Adrenal gland (tissue), 12 donors: Measurements from ENCODE around the gene MBD3. TPM values are rescaled to one million over a fixed set of nuclear protein-coding genes. Genes with fewer than 3 reads are reported as not detected.
A peak's percentile ranks its signal among the peaks of the same experiment; 100 is the strongest.

Source experiments
- DNase-seq, 7 donors: peaks; one replicate each; pipeline ENCODE4 v3.0.0-alpha.2; 2019 to 2020
- H3K27ac ChIP-seq, 5 donors: fragments of 200-600 bp; sonication (generic) in 4 of 5; 1 replicate in 3 of 5; 2 replicates in 2 of 5; pipeline versions ENCODE4 v1.5.1 to v1.8.0; 2016 to 2020; ENCODE audit warnings: mild to moderate bottlenecking in 1 of 5
- H3K27me3 ChIP-seq: fragments of 200-600 bp; 2 replicates; pipeline ENCODE4 v1.8.0; 2021
- H3K36me3 ChIP-seq, 2 donors: fragments of 200-600 bp; replicated peaks in 1 of 2; 1 replicate in 1 of 2; 2 replicates in 1 of 2; pipeline versions ENCODE4 v1.5.1 to v1.8.0; 2018 to 2022
- H3K4me1 ChIP-seq, 2 donors: fragments of 200-600 bp; replicated peaks in 1 of 2; 1 replicate in 1 of 2; 2 replicates in 1 of 2; pipeline versions ENCODE4 v1.5.1 to v1.8.0; 2018 to 2021
- H3K4me3 ChIP-seq, 4 donors: fragments of 200-600 bp; sonication (generic) in 3 of 4; one replicate each; pipeline ENCODE4 v1.5.1; 2016 to 2018
- H3K9me3 ChIP-seq, 3 donors: fragments of 200-600 bp; sonication (generic) in 1 of 3; replicated peaks in 1 of 3; 1 replicate in 2 of 3; 2 replicates in 1 of 3; pipeline versions ENCODE4 v1.5.1 to v1.8.0; 2016 to 2021
- POLR2A ChIP-seq, 2 donors: fragments of 450-650 bp; IDR thresholded peaks; one replicate each; pipeline ENCODE4 v1.6.1; 2017; ENCODE audit warnings: antibody characterized with exemption in 2 of 2, mild to moderate bottlenecking in 2 of 2, moderate library complexity in 1 of 2
- WGBS, 4 donors: extraction: QIAGEN DNeasy Blood & Tissue Kit in 2 of 4; methylation state at CpG; one replicate each; pipeline versions ENCODE4 v1.1.5 to v1.1.7; 2013 to 2017; 5-methylcytosine and 5-hydroxymethylcytosine counted together
- intact Hi-C, 2 donors: fragments of 100-400 bp; cut with DNase I; formaldehyde crosslinking; loops; one replicate each; pipeline versions ENCODE4 v1.14.1 to v1.15.0; 2022 to 2023
- polyA plus RNA-seq, 3 donors: library from polyadenylated mRNA; stranded (reverse); fragments of 200-250 nt in 2 of 3; fragments of 350-450 nt in 1 of 3; fragmentation: Illumina TruSeq in 1 of 3; extraction: RNeasy Lipid Tissue Mini Kit (QIAGEN cat#74804) in 1 of 3; gene quantifications; one replicate each; pipeline ENCODE4 v1.2.3, GENCODE V29; 2013 to 2014
- total RNA-seq, 9 donors: library from RNA; depleted of rRNA in 4 of 9; stranded (reverse); fragments of >200 nt in 4 of 9; fragments of 120-200 nt in 1 of 9; fragmentation: NEBNext Ultra II Directional in 1 of 9; extraction: Animal tissue kit (Norgen Biotek cat#: 25700) in 1 of 9; gene quantifications; one replicate each; pipeline versions ENCODE4 v1.1.0 to v1.2.4, GENCODE V29; 2013 to 2023
- TF ChIP-seq, protein P1 (sequence below), 6 experiments: fragments of 450-650 bp in 4 of 6; fragments of 200-600 bp in 2 of 6; sonication (generic) in 1 of 6; IDR thresholded peaks; 1 replicate in 5 of 6; 2 replicates in 1 of 6; pipeline versions ENCODE4 v1.5.1 to v1.8.0; 2016 to 2021; ENCODE audit warnings: antibody characterized with exemption in 6 of 6, mild to moderate bottlenecking in 2 of 6, moderate library complexity in 1 of 6
- donor health status: healthy with polysubstance abuse.
- donor health status: Bipolar disorder and iron deficiency.
- donor health status: DM: yes; HTN: yes; CAD: no.
- donor health status: DM: no; HTN: no; CAD: no.
- donor health status: DM: no; HTN: no; CAD: no.
- donor health status: DM: yes; HTN: yes; CAD: no.

The MBD3 gene
- total and polyA plus RNA-seq, 12 donors = 3.5 to 221 (median 94.0) TPM

- peaks cover 0 to 4% of the 10 kb centered on the region in 2 donors for H3K36me3 ChIP-seq
- intact Hi-C loops = no loop called here
Measured at GRCh38 chr19:1627194-1627593, 34.5 kb upstream of the MBD3 start.

DNA sequence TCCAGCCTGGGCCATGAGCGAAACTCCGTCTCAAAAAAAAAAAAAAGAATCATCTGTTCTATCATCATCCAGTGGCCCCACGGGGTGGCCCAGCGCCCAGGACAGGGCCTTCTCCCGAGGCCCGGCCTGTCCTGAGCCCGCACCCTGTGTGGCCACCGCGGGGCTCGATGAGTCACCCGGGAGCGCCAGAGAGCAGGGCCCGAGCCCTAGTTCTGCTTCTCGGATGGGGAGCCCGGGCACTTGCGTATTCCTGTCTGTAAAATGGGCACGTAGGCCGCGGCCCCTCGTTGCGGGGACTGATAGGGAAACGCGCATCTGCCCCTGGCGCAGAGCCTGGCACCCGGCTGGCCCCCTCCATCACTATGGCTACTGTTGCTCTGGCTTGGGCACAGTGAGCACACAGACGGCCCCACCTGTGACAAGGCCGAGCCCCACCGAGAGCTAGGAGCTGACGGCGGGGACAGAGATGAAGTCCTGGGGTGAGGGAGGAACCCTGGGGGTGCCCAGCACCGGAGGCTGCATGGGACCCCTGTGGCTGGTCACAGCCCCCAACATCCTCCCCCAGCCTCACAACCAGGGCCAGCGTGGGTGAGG, 33.8 kb upstream of the MBD3 start:
- Histone ChIP-seq H3K4me1 (no peaks in the 10 kb centered on the region), H3K36me3 (peaks cover 0 to under 1% of the 10 kb centered on the region in 2 donors), H3K4me3 (no peak overlapping the region), H3K9me3 (no peaks in the 10 kb centered on the region), H3K27me3 (no peaks in the 10 kb centered on the region), H3K27ac (no peak overlapping the region)
- no peak for DNase-seq
- TF ChIP-seq, protein P1, sequence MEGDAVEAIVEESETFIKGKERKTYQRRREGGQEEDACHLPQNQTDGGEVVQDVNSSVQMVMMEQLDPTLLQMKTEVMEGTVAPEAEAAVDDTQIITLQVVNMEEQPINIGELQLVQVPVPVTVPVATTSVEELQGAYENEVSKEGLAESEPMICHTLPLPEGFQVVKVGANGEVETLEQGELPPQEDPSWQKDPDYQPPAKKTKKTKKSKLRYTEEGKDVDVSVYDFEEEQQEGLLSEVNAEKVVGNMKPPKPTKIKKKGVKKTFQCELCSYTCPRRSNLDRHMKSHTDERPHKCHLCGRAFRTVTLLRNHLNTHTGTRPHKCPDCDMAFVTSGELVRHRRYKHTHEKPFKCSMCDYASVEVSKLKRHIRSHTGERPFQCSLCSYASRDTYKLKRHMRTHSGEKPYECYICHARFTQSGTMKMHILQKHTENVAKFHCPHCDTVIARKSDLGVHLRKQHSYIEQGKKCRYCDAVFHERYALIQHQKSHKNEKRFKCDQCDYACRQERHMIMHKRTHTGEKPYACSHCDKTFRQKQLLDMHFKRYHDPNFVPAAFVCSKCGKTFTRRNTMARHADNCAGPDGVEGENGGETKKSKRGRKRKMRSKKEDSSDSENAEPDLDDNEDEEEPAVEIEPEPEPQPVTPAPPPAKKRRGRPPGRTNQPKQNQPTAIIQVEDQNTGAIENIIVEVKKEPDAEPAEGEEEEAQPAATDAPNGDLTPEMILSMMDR (IDR thresholded peaks at IDR 0.05) = no peak
- TF ChIP-seq POLR2A (IDR thresholded peaks at IDR 0.05) = no peak
- intact Hi-C loops = no loop called here
- WGBS, 4 donors = 88 to 95% (median 92%) methylated on average over 25 to 32 of the region's 32 CpGs

More at GRCh38 chr19:1627194-1627593, 34.5 kb upstream of the MBD3 start:
- Histone ChIP-seq H3K4me1 (no peaks in the 10 kb centered on the region), H3K27me3 (no peaks in the 10 kb centered on the region), H3K4me3 (no peak overlapping the region), H3K27ac (no peak overlapping the region), H3K9me3 (no peaks in the 10 kb centered on the region)
- TF ChIP-seq, protein P1 (IDR thresholded peaks at IDR 0.05) = no peak
- TF ChIP-seq POLR2A (IDR thresholded peaks at IDR 0.05) = no peak
- 95 to 98% (median 96%) methylated on average over 5 to 17 of the region's 17 CpGs for WGBS, 4 donors
- DNase-seq = no peak

DNA sequence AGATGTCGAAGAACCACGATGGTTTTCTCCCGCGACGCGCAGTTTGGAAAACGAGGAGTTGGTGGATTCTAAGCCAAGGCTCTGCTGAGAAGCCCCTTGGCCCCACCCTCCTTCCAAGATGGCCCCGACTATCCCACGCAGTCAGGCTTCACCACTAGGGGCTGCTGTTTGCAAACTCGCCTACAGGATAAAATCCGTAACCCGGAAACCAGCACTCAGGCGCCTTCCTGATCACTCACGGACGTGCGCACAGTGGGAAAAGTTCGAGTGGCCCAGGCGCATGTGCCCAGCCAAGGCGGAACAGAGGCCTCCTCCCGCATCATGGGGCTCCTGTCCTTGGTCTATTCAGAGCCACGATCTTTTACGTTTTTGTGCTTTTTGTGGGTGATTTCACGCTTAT, 31.8 kb upstream of the MBD3 start:
- H3K4me3 ChIP-seq = no peak overlapping the region
- no peaks in the 10 kb centered on the region for H3K9me3 ChIP-seq
- no peaks in the 10 kb centered on the region for H3K36me3 ChIP-seq
- intact Hi-C loops = no loop called here
- TF ChIP-seq POLR2A (IDR thresholded peaks at IDR 0.05) = no peak
- TF ChIP-seq, protein P1 (IDR thresholded peaks at IDR 0.05) = peak; percentile 23 to 56 (median 42)
- peak in 5 of 7 donors; percentile 44 to 70 (median 54) for DNase-seq
- no peaks in the 10 kb centered on the region for H3K27me3 ChIP-seq
- WGBS, 4 donors = 70 to 87% (median 80%) methylated on average over 22 to 23 of the region's 23 CpGs
- H3K4me1 ChIP-seq = no peaks in the 10 kb centered on the region
- H3K27ac ChIP-seq = no peak overlapping the region

- intact Hi-C loops = no loop called here
- DNase-seq = no peak
- Histone ChIP-seq H3K27me3 (no peaks in the 10 kb centered on the region), H3K27ac (no peak overlapping the region), H3K36me3 (peaks cover 0 to 10% of the 10 kb centered on the region in 2 donors), H3K4me3 (no peak overlapping the region), H3K4me1 (no peaks in the 10 kb centered on the region), H3K9me3 (no peaks in the 10 kb centered on the region)
- TF ChIP-seq POLR2A (IDR thresholded peaks at IDR 0.05) = no peak
- TF ChIP-seq, protein P1 (IDR thresholded peaks at IDR 0.05) = no peak
- 89 to 93% (median 92%) methylated on average over 5 of the region's 5 CpGs for WGBS, 4 donors
Measured at GRCh38 chr19:1622541-1622940, 29.9 kb upstream of the MBD3 start.
